GM12875 (cell line): ENCODE data around the gene TTC34.

ENCODE experiments used
- H3K4me3 ChIP-seq: one replicate; pipeline ENCODE4 v1.5.1; 2011; ENCODE audit warnings: low read depth, low read length, control low read depth
- TF ChIP-seq, protein P1 (sequence below): IDR thresholded peaks from 2 replicates; pipeline ENCODE4 v1.5.1; 2011; ENCODE audit warnings: low read depth, mild to moderate bottlenecking, control low read depth, inconsistent platforms, low read length, moderate library complexity, borderline replicate concordance; ENCODE audit not compliant: insufficient read depth

TTC34 gene, protein sequence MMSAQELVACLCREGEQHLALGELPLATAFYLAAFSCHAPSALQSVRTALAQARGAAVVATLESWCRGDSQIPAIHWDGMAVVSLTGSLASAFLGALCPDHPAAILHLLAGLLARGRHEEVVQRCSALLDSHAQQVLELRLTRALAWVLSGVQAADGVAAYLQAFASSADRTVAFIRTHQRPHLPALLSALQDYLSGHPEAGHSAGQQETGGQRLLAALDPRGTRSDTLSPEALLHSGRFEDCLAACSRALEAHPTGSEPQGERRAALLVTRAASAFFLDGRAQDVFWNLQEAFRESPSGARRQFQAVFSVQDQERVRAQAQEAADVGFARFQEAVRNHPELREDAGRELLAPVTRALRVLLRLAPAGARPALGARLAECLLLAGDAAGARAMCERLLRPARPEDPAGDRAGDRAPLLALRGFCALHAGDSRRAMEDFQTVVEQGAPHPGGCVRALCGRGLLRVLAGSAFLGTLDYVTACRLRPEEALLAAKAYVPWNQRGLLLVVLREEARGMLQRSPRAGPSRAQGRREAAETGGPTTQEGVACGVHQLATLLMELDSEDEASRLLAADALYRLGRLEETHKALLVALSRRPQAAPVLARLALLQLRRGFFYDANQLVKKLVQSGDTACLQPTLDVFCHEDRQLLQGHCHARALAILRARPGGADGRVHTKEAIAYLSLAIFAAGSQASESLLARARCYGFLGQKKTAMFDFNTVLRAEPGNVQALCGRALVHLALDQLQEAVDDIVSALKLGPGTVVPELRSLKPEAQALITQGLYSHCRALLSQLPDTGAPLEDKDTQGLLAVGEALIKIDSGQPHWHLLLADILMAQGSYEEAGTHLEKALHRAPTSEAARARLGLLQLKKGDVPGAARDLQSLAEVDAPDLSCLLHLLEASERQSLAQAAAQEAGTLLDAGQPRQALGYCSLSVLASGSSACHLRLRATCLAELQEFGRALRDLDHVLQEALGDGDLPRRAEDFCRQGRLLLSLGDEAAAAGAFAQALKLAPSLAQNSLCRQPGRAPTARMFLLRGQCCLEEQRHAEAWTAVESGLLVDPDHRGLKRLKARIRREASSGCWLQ

DNA sequence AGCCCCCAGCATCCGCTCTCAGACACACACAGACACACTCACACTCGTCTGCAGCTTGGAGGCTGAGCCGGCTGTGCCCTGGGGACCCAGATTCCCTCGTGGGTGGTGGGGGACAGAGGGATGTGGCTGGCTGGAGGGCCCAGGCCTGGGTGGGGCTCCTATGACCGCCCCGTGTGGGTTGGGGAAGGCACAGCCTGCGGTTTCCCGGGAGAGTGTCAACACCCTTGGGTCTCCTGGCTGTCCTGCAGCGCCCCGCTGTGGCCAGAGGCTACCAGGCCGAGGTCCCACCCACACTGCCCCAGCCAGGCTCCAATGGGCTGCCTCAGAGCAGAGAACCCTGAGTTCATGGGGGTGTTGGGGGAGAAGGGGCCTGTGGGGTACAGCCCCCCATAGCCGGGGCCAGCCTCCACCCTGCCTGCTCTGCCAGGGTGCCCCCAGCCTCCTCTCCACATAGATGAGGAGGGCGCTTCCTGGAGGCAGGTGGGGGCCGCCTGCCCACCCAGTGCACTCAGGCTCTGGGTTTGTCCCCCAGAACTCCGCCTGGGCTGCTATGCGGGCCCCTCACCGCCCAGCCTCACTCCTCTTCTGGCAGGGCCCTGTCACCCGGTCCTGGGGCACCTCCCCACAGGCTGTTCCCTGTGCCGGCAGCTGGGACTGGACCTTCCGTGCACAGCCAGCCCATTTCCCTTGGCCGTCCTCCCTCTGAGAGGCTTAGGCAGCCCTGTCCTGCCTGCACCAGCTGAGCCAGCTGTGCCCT lies at the start of gene TTC34:
TSS of gene TTC34 (minus strand) at position 159 of the 757 bp plus-strand sequence. CDS start 866 bp downstream, outside the sequence.
- TF ChIP-seq, protein P1, sequence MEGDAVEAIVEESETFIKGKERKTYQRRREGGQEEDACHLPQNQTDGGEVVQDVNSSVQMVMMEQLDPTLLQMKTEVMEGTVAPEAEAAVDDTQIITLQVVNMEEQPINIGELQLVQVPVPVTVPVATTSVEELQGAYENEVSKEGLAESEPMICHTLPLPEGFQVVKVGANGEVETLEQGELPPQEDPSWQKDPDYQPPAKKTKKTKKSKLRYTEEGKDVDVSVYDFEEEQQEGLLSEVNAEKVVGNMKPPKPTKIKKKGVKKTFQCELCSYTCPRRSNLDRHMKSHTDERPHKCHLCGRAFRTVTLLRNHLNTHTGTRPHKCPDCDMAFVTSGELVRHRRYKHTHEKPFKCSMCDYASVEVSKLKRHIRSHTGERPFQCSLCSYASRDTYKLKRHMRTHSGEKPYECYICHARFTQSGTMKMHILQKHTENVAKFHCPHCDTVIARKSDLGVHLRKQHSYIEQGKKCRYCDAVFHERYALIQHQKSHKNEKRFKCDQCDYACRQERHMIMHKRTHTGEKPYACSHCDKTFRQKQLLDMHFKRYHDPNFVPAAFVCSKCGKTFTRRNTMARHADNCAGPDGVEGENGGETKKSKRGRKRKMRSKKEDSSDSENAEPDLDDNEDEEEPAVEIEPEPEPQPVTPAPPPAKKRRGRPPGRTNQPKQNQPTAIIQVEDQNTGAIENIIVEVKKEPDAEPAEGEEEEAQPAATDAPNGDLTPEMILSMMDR = peak; percentile 60

DNA sequence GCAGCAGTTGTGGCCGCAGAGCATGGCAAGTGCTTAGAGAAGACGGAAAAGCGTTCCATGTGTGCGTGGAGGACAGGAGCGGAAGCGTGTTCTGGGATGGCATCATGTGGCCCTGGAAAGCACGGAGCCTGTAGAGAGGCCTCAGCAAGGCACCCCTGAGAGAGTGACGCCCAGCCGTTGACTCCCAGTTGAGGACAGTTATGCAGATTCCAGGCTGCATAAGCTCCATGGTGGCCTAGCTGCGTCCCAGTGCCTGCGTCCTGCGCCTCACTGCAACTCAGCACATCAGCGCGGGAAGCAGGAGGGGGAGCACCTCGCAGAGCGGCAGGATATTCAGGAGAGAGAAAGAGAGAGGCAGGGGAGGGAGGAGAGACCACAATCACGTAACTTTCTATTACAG lies 49.0 kb upstream of the TTC34 start:
- TF ChIP-seq, protein P1 = no peak
- no peak overlapping the region for H3K4me3 ChIP-seq

More for the DNA sequence above, at the start of gene TTC34:
- H3K4me3 ChIP-seq = no peak within 1 kb of the TSS

DNA sequence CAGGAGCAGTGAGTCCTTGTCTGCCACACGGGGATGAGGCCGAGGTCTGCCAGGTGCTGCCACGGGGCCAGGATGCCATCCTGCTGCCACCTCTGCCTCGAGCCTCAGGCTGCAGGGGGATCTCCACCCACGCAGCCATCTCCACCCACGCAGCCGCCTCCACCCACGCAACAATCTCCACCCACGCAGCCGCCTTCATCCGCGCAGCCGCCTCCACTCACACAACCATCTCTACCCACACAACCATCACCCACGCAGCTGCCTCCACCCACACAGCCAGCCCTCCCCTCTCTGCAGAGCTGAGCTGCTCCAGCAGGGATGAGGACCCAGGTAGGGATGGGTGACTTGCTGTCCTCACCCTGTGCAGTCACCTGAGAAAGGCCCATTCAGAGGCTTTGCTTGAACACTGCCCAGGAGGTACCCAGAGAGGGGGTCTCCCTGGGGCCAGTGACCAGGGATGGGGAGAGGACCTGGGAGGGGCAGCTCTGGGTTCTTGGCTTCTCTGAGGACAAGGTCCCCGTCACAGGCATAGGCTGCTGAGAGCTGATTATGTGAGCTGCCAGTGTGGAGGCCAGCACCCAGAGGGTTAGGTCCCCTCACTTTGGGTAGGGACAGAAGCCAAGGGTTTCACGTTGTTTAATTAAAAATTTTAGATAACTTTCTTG lies 46.6 kb upstream of the TTC34 start:
- no peak overlapping the region for H3K4me3 ChIP-seq
- TF ChIP-seq, protein P1 = no peak

DNA sequence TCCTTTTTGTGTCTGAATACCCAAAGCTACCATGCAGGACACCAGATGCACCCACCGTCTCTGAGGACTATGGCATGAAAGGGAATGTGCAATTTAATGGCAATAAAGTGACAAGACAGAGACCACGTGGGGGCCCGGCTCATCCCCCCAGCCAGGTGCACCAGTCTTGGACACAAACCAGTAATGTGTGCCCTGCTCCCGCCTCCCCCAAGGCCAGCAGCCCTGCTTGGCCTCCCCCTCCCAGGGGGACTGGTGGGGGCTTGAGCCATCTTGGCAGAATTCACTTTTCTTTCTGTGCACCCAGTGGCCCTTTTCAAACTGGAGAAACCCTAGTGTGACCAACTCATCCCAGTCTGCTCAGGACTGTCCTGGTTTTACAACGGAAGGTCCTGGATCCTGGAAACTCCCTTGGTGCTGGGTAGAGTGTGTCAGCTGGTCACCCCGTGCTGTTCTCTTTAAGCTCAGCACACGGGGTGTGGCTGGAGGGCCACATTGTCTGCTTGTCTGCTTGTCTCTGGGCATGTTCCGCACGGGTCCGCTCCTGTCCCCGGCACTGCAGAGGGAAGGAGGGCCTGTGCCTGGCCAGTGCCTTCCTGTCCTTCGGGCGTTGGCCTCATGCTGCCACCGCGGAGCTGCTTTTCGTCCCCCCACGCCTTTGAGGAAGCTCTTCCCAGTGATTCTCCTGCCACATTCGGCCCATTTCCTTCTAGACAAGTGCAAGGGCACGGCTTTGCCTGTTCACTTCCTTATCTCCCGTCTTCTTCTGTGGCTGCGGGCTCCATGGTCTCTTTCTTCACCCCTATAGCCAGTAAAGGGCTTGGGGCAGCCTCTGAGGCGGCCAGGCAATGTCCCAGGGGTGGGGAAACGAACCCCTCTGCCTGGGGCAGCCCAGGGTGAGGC lies 45.8 kb upstream of the TTC34 start:
- TF ChIP-seq, protein P1 = no peak
- H3K4me3 ChIP-seq = no peak overlapping the region

DNA sequence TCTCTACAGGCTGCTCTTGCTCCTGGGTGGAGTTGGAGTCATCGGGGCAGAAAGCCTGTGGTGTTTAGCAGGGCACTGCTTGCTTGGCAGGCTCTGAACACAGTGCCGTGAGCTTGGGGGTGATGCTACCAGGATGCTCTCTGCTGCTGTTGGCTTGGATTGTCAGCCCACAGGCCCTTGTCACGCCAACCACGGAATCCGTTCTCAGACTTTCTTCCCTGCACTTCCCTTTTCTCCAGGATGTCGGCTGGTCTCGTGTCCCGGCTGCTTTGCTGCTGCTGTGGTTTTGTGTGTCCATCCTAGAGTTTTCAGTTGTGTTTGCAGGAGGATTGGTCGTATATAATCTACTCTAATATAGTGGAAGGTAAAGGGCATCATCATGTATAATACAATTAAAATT lies 44.4 kb upstream of the TTC34 start:
- TF ChIP-seq, protein P1 = no peak
- no peak overlapping the region for H3K4me3 ChIP-seq
